ENCODE results near the gene NELFCD. TPM values are rescaled to one million over a fixed set of nuclear protein-coding genes. Genes with fewer than 3 reads are reported as not detected.

The NELFCD gene
- polyA plus RNA-seq, 1 donor (not counting 4 experiments of a cell fraction or from before 2014, with no cell fraction given), result 68.5 TPM

DNA sequence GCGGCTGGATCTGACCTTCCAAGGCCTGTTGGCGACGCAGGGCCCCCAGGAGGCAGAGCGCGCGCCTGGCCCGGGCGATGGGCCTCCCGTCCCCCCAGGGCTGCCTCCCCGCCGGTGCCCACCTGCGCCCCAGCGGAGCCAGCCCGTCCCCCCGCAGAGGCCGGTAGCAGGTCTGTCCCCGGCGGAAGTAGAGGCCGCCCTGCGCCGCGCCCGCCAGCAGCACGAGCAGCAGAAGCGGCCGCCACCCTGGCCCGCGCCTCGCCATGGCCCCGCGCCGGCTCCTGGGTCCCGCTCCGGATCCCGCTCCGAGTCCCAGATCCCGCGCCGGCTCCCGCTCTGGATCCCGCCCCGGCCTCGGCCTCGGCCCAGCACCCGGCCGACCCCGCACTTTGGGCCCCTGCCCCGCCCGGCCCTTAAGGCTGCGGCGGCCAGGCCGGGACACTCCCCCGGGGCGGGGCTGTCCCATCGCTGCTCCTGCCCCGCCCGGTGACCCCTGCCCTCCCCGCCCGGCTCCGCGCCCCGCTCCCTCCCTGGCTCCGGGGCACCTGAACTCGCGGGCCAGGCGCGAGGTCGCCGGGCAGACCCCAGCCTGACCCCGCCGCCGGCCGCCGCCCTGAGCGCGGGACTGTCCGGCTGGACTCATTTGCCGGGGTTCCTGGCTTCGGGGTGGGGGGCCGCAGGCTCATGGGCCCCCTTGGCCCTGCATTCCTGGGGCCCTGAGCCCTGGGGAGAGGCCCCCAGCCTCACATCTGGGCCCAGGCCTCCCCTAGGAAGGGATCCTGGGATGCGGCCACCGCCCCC lies 26.0 kb downstream of the NELFCD start, which contains the start of gene CTSZ:
Gene CTSZ, minus strand, starts transcription at position 391 of the 801 bp plus-strand sequence. Its CDS starts 126 bp downstream, at position 265.
- peak within 1 kb of the TSS; percentile 93 for H3K4me2 ChIP-seq (ENCODE audit: control insufficient read depth, extremely low read depth, insufficient read depth, low read depth, low read length)
- no peaks in the 10 kb centered on the region for H3K9me1 ChIP-seq (ENCODE audit: control insufficient read depth, extremely low read depth, insufficient read depth, low read length)
- no peaks in the 10 kb centered on the region for H3K27me3 ChIP-seq (ENCODE audit: control insufficient read depth, extremely low read depth, insufficient read depth, low read length)
- peak within 1 kb of the TSS; percentile 58 for H3K27ac ChIP-seq (ENCODE audit: control insufficient read depth, insufficient read depth, low read length)
- H3K36me3 ChIP-seq (ENCODE audit: control insufficient read depth in 2 of 2, extremely low read depth in 1 of 2, insufficient read depth in 2 of 2, low read length in 2 of 2), result peaks cover 3 to 11% of the 10 kb centered on the region in 2 experiments
- no peaks in the 10 kb centered on the region for H3K9me3 ChIP-seq (ENCODE audit: control insufficient read depth, low read depth, low read length)
- peak within 1 kb of the TSS; percentile 85 for H3K9ac ChIP-seq (ENCODE audit: control insufficient read depth, extremely low read depth, insufficient read depth, low read length)
- TF ChIP-seq CTCF (optimal IDR thresholded peaks at IDR 0.05 in 1 of 3, IDR thresholded peaks at IDR 0.05 in 1 of 3, conservative IDR thresholded peaks at IDR 0.05 in 1 of 3; ENCODE audit: extremely low read depth in 1 of 3, insufficient read depth in 2 of 3, low read length in 3 of 3) (no peak), EZH2 (IDR thresholded peaks at IDR 0.05; ENCODE audit: low read length) (no peak)
- FAIRE-seq, result no peak
- dilution Hi-C loops (cut with MboI; ENCODE audit: extremely low pct_ligation_motif_present, low sequenced_read_pairs), result no loop called here
- H3K79me2 ChIP-seq (ENCODE audit: control insufficient read depth, insufficient read depth, low read length), result peaks cover 16% of the 10 kb centered on the region
- DNase-seq (ENCODE audit: low read depth, low spot score), result no peak
- peak within 1 kb of the TSS; percentile 63 to 81 (median 80) for H3K4me3 ChIP-seq (ENCODE audit: control insufficient read depth in 2 of 3, extremely low read depth in 1 of 3, insufficient read depth in 2 of 3, low read depth in 1 of 3, low read length in 3 of 3)
- no peaks in the 10 kb centered on the region for H4K20me1 ChIP-seq (ENCODE audit: control insufficient read depth, extremely low read depth, insufficient read depth, low read length)
- peaks cover 36% of the 10 kb centered on the region for H3K4me1 ChIP-seq (ENCODE audit: control insufficient read depth, extremely low read depth, insufficient read depth, low read length)
- H2AFZ ChIP-seq (ENCODE audit: control insufficient read depth, low read length), result peak within 1 kb of the TSS; percentile 70

DNA sequence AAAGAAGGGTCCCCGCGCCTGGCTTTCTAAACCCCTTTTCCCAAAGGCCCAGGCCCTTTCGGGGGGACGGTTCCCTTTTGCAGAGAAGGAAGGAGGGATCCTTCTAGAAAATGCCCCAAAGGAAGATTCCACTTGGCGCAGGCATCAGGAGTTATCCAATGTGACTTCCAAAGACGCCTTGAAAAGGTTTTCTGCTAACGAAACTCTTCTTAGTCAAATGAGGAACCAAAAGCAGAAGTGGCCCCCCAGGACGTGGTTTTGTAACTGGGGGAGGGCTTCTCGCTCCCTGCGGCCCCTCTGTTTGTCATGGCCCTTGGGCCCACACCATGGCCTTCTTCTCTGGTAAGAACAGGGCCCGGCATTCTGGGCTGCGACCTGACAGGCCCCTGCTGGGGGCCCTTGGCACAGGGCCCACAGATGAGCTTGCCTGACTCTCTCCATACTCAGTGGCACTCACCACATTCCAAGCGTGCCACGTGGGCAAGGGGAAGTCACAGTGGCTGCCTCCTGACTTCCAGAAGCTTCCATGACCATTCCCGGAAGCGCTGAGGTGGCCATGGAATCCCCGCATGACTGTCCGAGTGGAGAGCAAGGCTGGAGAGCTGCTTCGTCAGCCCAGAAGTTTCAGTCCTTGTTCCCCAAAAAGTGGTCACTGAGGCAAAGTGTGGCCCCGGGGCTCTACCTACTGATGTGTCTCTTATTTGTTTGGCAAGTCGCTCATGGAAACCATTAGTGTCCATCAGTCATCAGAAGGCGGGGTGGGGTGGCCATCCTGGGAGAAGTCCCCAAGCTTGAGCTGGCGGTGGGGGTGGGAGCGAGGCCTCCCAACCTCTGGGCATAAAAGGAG lies 26.8 kb downstream of the NELFCD start:
- no peaks in the 10 kb centered on the region for H3K9me3 ChIP-seq (ENCODE audit: control insufficient read depth, low read depth, low read length)
- no peak overlapping the region for H3K27ac ChIP-seq (ENCODE audit: control insufficient read depth, insufficient read depth, low read length)
- dilution Hi-C loops (cut with MboI; ENCODE audit: extremely low pct_ligation_motif_present, low sequenced_read_pairs), result no loop called here
- FAIRE-seq, result no peak
- peak overlapping the region; percentile 93 for H3K4me2 ChIP-seq (ENCODE audit: control insufficient read depth, extremely low read depth, insufficient read depth, low read depth, low read length)
- no peak overlapping the region for H2AFZ ChIP-seq (ENCODE audit: control insufficient read depth, low read length)
- no peaks in the 10 kb centered on the region for H3K9me1 ChIP-seq (ENCODE audit: control insufficient read depth, extremely low read depth, insufficient read depth, low read length)
- no peaks in the 10 kb centered on the region for H4K20me1 ChIP-seq (ENCODE audit: control insufficient read depth, extremely low read depth, insufficient read depth, low read length)
- H3K36me3 ChIP-seq (ENCODE audit: control insufficient read depth in 2 of 2, extremely low read depth in 1 of 2, insufficient read depth in 2 of 2, low read length in 2 of 2), result peaks cover 3 to 8% of the 10 kb centered on the region in 2 experiments
- no peaks in the 10 kb centered on the region for H3K27me3 ChIP-seq (ENCODE audit: control insufficient read depth, extremely low read depth, insufficient read depth, low read length)
- H3K4me3 ChIP-seq (ENCODE audit: control insufficient read depth in 2 of 3, extremely low read depth in 1 of 3, insufficient read depth in 2 of 3, low read depth in 1 of 3, low read length in 3 of 3), result no peak overlapping the region
- H3K4me1 ChIP-seq (ENCODE audit: control insufficient read depth, extremely low read depth, insufficient read depth, low read length), result peaks cover 36% of the 10 kb centered on the region
- peaks cover 16% of the 10 kb centered on the region for H3K79me2 ChIP-seq (ENCODE audit: control insufficient read depth, insufficient read depth, low read length)
- TF ChIP-seq CTCF (optimal IDR thresholded peaks at IDR 0.05 in 1 of 3, IDR thresholded peaks at IDR 0.05 in 1 of 3, conservative IDR thresholded peaks at IDR 0.05 in 1 of 3; ENCODE audit: extremely low read depth in 1 of 3, insufficient read depth in 2 of 3, low read length in 3 of 3) (no peak), EZH2 (IDR thresholded peaks at IDR 0.05; ENCODE audit: low read length) (no peak)
- DNase-seq (ENCODE audit: low read depth, low spot score), result no peak
- peak overlapping the region; percentile 85 for H3K9ac ChIP-seq (ENCODE audit: control insufficient read depth, extremely low read depth, insufficient read depth, low read length)

Data from keratinocyte (primary cell).